Coronary artery (tissue), 2 donors: ENCODE measurements around the gene FAM110A.
A peak's percentile ranks its signal among the peaks of the same experiment; 100 is the strongest.

Experiments
- DNase-seq: peaks from one replicate; pipeline ENCODE4 v3.0.0-alpha.2; 2017; ENCODE audit warnings: low spot score
- H3K27ac ChIP-seq, 2 donors: fragments of 200-600 bp; sonication (generic); one replicate each; pipeline ENCODE4 v1.5.1; 2016 to 2019
- H3K4me3 ChIP-seq: fragments of 200-600 bp; sonication (generic); 2 replicates; pipeline ENCODE4 v1.5.1; 2016; ENCODE audit warnings: mild to moderate bottlenecking, moderate library complexity
- TF ChIP-seq, protein P1 (sequence below): fragments of 200-600 bp; sonication (generic); IDR thresholded peaks from one replicate; pipeline ENCODE4 v1.5.1; 2019; ENCODE audit warnings: antibody characterized with exemption

Gene FAM110A

DNA sequence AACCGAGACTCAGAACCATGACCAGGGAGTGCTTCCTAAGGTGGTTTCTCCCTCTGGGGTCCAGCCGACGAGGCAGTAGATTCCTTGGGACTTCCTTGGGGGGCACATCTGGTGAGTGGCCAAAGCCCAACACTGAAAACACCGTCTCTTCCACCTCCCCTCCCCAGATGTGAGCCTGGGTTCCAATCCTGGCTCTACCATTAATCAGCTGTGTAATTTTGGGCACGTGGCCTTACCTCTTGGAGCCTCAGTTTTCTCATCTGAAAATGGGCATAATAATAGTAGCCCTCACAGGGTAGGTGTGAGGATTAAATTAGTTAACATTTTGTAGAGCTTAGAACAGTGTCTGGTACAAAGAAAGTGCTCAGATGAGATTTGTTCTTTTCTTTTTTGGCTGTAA, 5.5 kb downstream of the FAM110A start:
- H3K4me3 ChIP-seq: no peak overlapping the region
- TF ChIP-seq, protein P1, sequence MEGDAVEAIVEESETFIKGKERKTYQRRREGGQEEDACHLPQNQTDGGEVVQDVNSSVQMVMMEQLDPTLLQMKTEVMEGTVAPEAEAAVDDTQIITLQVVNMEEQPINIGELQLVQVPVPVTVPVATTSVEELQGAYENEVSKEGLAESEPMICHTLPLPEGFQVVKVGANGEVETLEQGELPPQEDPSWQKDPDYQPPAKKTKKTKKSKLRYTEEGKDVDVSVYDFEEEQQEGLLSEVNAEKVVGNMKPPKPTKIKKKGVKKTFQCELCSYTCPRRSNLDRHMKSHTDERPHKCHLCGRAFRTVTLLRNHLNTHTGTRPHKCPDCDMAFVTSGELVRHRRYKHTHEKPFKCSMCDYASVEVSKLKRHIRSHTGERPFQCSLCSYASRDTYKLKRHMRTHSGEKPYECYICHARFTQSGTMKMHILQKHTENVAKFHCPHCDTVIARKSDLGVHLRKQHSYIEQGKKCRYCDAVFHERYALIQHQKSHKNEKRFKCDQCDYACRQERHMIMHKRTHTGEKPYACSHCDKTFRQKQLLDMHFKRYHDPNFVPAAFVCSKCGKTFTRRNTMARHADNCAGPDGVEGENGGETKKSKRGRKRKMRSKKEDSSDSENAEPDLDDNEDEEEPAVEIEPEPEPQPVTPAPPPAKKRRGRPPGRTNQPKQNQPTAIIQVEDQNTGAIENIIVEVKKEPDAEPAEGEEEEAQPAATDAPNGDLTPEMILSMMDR: no peak
- no peak for DNase-seq
- no peak overlapping the region for H3K27ac ChIP-seq

DNA sequence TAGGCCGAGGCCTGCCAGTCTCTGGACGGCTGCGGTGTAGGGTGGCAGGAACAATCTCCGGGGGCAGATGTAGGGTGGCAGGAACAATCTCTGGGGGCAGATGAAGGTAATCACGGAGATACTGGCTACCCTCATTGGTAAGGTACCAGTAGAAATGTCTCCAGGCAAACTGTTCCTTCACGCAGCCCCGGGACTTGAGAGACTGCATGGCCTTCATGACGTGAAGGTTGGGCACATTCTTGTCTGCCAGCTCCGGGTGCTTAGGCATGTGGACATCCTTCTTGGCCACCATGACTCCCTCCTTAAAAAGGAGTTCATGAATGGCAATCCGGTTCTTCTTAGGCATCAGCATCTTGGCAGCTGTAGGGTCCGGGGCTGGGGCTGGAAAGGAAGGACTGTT, 6.1 kb downstream of the FAM110A start:
- no peak overlapping the region for H3K27ac ChIP-seq
- H3K4me3 ChIP-seq: no peak overlapping the region
- no peak for DNase-seq
- TF ChIP-seq, protein P1: no peak

DNA sequence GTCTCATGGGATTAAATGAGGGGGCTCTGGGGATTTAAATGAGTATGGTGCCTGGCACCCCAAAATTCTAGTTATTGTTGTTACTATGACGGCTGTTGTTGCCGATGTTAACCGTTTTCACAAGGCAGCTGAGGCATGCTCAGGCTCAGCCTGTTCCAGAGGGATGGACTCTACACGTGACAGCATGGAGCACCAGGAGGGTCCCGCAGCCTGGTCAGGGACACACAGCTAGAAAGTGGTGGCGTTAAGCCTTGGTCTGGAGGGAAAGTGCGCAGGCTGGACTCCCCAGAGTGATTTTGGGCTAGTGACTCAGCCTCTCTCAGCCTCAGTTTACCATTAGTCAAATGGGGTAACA, 7.0 kb downstream of the FAM110A start:
- DNase-seq: no peak
- TF ChIP-seq, protein P1: no peak
- Histone ChIP-seq H3K27ac (no peak overlapping the region), H3K4me3 (no peak overlapping the region)

DNA sequence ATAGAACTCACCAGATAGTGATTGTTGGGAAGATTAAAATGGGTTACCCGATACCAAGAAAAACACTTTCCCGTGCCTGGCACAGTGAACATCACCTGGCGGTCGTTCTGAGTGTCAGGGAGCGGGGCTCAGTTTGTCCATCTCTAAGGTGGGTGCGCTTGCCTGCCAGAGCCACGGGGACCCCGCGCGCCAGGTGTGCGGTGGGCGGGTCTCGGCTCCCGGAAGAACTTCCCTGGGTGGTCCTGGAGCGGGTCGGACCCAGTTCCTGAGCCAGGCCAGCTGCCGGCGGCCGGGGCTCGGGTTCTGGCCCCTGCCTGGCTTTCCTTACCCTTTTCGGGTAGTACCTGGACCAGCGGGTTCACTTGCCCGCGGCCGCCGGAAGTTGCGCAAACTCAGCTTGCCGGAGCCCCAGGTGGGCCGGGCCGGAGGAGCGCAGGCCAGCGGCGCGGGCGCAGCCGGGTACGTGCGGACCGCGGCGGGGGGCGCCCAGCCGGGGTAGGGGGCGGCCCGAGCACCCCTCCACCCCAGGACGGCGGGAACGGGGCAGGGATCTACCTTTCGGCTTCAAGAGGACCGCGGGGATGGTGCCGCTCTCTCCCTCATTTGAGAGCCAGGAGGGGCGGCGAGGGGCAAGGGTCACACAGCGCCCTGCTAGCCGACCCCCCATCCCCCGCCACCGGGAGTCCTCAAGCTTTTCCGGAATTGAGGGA, 7.5 kb downstream of the FAM110A start:
- TF ChIP-seq, protein P1: no peak
- Histone ChIP-seq H3K27ac (no peak overlapping the region), H3K4me3 (peak overlapping the region; percentile 66)
- no peak for DNase-seq

DNA sequence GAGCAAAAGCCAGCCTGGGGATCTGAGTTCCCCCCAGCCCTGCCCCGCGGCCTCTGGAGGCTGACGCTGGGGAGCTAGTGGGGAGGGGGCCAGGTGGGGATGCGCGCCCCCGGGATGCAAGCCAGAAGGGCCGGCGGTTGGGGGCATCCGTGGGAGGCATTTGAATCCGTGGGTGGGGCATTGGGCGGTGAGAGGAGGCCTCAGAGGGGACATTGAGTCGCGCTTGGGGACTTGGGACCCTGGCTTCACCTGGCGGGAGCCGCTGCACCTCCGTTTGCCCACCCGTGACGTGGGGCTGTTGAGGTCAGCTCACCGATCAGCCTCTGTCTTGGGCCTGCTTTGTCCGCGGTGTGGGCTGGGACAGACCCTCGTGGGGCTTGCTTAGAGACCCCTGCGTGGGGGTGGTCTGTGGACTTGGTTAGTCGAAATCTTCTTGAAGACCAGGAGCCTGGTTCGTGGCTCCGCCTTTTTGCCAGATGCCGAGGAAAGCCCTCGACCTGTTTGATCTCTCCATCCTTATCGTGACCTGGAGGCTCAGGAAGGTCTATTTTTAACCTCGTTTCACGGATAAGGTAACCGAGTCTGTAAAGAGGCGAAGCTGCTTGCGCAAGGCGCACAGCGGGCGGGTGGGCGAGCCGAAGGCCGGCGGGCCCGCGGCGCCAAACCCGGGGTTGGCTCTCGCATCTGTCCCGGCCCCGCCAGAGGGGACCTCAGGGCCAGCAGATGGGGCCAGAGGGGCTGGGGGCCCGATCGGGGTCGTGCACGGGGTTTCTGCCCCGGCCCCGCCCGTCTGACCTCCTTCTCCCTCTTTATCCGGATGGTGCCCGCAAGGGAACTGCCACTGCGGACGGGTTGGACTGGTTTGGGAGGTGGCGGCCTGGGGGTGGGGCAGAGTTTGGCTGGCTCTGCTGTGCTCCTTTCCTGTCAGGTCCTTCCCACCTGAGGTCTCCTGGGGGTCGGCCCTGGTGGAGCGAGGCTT, 8.3 kb downstream of the FAM110A start:
- no peak for DNase-seq
- Histone ChIP-seq H3K27ac (no peak overlapping the region), H3K4me3 (peak overlapping the region; percentile 66)
- TF ChIP-seq, protein P1: no peak

DNA sequence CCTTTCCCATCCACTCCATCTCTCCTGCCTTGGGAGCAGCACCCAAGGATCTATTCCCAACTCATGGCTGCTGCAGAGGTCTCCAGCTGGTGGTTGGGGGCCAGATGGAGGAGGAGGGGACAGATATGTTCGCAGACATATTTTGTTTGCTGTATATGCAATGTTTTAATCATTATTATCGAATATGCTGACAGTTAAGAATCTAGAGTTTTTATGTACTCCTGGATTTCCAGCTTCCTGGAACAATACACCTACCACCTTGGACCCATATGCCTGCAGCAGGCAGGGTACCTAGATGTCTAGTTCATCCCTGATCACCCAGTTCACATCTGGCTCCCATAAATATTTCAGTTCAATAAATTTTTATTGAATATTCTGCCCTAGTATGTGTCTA, 9.0 kb downstream of the FAM110A start:
- no peak overlapping the region for H3K4me3 ChIP-seq
- TF ChIP-seq, protein P1: no peak
- H3K27ac ChIP-seq: no peak overlapping the region
- no peak for DNase-seq
